Kidney capillary endothelial cell (primary cell): Measurements from ENCODE around the gene KIRREL3.
A peak's percentile ranks its signal among the peaks of the same experiment; 100 is the strongest.
"Not testable (repeated sequence)": the region's sequence is repeated elsewhere in the genome, so short reads cannot be mapped to it uniquely, and the experiment has no call there.

Experiments used
- DNase-seq: peaks from one replicate; pipeline ENCODE4 v3.0.0-alpha.2; 2018; ENCODE audit warnings: low spot score

KIRREL3 gene

DNA sequence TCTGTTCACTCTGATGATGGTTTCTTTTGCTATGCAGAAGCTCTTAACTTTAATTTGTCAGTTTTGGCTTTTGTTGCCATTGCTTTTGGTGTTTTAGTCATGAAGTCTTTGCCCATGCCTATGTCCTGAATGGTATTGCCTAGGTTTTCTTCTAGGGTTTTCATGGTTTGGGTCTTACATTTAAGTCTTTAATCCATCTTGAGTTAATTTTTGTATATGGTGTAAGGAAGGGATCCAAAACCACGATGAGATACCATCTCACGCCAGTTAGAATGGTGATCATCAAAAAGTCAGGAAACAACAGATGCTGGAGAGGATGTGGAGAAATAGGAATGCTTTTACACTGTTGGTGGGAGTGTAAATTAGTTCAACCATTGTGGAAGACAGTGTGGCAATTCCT, 48.0 kb downstream of the KIRREL3 start:
- not testable (repeated sequence) for DNase-seq

DNA sequence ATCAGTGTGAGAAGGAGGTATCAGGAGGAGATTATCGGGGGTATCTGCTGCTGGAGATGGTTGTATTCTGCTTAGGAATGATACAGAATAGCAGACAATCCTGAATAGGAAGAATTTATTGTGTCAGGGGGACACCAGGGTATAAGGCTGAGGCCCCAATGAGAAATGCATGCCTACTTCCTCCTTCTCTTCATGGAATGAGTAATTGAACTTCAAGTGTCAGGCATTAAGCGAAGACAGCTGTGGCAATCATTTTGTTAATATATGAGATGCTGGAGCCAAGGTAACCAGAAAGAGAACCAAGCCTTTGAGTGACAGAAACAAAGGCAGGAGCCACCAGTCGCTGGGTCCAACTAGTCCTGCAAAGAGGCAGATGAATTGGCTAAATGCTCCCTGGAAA, 49.1 kb downstream of the KIRREL3 start:
- DNase-seq = no peak

DNA sequence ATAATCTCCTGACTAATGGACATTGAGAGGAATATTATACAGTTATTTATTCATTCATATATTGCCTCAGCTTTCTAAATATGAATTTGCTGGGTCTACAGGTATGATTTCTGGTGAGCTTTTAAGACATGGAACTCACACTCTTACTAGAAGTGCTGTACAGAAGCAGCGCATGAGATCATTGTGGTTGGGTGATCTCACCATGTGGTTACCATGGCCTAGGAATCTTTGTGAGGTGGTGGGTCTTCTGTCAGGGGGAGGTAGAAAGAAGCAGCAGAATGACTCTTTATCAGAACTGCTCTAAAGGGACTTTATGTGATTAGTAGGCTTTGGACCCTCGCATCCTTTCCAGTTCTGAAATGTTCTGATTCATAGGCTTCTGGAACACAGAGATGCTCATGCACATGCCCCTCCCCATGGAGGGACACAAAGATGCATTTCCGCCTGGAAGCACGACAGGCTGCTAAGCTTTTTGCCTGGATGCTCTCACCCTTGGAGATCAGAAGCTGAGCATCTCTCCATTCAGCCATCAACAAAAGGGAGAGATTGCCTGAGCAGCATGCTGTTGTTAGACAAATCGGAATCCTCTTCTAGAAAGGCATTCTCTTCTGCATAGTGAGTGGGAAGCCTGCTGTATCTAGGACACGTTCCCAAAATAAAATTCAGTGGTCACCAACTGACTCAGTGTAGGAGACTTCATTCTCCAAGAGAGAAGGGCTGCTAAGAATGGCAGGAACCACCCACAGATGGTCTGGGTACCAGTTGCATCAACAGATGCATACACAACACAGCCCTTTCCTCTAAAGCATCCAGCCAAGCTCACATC, 51.3 kb downstream of the KIRREL3 start:
- DNase-seq = no peak

DNA sequence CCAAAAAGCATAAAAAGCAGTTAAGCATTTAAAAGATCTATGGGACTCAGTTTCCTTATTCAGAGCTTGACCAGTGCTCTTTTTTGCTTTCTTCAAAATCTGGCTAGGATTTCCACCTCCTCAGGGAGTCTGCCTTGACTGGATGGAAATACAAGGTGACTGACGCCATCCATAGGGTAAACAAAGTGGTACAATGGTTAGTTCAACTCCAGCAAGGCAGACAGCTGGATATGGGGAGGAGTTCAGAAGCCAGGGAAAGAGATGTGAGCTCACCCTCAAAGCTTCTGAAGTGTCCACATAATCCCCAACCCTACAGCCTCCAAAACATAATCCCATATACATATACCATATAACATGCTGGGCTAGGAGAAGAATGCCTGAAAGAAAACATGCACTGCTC, 52.0 kb downstream of the KIRREL3 start:
- no peak for DNase-seq

DNA sequence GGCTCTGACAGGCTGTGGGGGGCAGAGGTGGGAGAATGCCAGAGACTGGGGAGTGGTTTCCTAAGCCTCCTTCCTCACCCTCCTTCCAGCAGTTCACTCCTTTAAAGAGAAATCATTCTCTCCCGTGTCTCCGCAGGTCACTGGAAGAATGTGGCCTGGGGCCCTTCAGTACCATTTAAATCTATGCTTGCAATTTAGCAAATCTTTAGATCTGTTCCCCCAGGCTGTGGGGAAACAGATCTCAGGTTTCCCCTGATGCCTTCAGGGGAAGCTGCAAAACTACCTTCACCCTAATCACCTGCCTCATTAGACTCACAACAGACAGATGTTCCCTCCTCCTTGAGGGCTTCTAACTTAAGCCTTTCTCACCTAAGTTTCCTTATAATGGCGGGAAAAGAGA, 55.3 kb downstream of the KIRREL3 start:
- DNase-seq = no peak

DNA sequence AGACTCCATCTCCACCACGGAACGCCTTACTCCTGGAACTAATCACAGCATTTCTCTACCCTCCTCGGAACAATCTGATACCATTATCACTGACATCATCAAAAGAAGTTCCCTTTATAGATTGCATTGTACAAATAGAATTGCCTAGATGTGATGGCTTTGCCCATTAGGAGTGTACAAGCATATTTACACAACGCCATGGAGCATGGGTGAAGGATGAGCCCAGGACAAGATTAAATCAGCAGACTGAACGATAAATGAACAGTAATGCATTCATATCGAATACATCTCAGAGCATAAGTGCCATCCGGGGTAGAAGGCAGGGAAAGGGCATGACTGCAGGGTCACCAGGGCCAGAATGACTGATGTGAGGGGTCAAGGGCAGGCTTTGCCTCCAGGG, 57.3 kb downstream of the KIRREL3 start:
- DNase-seq = no peak

DNA sequence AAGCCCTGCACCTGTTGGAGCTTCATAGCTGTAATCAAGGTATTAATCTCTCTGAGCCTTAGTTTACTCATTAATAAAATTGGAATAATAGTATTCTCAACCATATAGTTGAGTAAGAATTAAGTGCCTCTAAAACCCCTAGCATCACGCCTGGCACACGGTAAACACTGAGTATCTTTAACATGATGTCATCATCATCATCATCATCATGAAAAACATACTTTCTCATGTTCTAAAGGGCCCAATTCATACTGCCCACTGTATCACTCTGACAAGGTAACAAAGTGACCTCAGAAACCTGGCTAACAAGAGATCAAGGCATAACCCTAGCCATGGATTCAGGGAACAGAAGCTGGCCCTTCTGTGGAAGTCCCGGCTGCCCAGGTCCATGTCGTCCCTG, 58.4 kb downstream of the KIRREL3 start:
- DNase-seq = no peak

DNA sequence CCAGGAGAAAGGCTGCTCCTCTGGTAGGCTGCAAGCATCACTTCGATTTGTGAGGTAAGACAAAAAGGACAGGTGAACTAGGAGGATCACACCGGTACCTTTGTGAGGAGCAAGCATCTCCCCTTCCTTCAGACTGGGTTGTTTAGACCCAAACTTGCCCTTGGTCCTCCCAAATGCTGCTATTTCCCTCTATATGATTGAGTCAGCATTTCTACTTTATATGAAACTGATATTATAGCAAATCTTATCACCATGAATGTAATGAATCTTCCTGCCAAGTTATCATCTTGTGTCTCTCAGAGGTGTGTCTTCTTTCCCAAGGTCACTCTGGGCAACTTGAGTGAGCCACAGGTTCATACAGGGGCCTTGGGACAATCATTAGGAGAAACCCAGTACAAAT, 61.0 kb downstream of the KIRREL3 start:
- DNase-seq = no peak

DNA sequence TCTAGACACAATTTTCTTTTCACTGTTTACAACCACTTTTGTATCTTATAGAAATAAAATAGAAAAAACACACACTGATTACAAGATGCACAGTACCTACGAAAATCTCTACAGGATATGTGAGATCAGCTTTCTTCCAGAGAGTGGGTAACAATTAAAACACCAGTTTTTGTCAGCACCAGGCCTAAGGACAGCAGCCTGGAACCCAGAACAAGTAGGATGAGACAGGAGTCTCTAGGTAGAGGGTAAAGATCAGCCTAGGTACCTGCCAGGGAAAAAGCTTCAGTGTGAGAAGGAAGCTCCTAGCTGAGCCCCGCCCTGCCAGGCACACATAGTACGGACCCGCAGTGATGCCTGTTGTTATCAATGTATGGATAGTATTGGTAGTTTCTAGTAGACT, 61.9 kb downstream of the KIRREL3 start:
- DNase-seq = no peak

DNA sequence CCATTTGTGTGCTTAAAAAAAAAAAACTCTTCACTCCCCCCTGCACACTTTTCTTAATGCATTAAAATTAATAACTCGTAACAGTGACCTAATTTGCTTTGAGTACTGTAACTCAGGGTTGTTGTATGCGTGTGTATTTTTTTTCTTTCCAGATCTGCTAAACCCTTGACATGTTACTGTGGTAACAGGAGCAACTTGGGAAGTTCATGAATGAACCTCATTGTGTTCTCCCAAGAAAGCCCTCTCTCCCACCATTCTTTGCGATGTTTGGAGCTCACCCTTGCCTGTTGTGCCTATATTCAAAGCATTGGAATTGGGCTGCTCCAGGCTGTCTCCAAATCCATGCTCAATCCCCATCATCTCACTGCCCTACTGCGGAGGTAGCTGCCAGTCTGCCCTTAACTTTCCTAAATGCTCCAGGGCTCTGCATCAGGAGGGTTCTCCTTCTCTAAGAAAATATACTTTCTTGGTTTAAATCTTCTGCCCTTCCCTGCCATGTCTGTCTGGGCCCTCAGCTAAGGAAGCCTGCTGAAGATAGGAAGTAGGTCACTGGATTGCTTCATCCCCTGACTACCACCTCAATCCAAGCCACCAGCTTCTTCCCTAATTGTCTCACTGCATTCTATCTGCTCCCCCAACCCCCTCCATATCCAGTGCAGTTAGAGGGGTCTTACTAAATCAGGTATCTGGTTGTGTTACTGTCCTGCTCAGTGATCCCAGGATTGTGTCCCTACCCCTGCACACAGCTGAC, 70.3 kb downstream of the KIRREL3 start:
- DNase-seq = no peak

DNA sequence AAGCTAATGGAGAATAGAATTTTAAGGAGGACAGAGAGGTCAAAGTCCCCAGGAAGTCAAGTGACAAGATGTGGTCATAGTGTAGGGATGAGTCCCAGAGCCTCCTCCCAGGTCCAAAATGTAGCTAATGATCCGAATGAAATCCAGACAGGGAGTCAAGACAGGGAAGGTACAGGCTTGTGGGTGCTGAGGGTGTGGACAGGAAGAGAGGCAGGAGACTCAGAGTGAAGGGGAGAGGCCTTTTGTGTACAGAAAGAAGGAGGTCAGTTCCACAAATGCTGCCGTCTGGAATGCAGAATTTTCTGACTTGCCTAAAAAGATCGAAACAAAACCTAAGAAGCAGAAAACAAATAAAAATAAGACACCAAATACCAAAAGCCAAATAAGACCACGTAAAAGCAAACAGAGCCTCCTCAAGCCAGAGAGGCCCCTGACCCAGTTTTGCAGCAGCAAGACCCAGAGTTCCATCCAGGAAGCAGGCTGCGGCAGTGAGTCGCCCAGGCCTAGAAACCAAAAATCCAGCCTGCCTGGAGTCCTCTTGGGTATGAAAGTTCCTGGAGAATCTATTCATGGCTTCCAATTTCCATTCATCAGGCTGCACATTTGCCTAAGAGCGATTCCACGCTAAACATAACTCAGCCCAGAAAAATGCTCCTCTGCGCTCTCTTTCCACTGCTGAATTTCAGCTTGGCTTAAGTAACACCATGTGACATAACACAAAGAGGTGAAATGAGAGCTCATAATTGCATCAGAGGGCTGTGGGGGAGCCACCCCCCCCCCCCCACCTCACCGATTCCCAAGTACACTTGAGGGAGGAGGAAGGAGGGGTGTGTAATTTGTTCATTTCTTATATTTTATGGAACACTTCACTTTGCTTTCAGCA, 71.2 kb downstream of the KIRREL3 start:
- no peak for DNase-seq

DNA sequence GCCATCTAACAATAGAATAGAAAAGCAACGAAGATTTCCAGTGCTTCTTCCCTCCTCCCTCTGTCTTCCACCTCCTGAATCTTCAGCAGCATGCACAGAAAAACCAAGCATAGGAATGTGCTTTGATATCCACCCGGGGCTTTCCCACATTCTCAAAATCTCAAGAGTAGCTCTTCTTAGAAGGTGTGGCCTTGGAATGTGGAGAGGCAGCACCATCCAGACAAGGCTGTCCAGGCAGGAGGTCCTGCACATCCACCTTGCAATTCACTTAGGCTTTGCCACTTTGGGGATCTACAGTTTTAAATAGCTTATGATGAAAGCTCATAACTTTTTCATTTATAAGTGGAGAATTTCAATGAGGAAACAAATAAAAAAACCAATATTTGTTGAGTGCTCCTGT, 72.9 kb downstream of the KIRREL3 start:
- DNase-seq = no peak

DNA sequence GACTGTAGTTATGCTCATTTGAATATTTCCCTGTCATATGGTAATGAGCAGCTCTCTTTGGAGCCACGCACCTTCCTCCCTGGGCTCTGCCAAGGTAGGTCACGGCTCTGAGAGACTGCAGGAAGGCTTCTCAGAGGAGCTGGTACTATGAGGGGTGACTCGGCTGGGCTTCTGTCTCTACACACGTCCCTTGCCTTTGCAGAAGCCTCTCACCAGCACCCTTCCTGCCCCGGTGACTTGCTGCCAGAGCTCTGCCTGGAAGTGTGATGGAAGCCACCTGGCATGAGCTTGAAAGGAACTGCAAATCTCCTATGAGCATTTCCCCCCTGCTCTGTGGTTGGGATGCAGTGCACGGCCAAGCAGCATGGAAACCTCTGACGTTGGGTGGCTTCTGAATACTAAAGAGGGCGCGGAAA, 74.2 kb downstream of the KIRREL3 start:
- no peak for DNase-seq

DNA sequence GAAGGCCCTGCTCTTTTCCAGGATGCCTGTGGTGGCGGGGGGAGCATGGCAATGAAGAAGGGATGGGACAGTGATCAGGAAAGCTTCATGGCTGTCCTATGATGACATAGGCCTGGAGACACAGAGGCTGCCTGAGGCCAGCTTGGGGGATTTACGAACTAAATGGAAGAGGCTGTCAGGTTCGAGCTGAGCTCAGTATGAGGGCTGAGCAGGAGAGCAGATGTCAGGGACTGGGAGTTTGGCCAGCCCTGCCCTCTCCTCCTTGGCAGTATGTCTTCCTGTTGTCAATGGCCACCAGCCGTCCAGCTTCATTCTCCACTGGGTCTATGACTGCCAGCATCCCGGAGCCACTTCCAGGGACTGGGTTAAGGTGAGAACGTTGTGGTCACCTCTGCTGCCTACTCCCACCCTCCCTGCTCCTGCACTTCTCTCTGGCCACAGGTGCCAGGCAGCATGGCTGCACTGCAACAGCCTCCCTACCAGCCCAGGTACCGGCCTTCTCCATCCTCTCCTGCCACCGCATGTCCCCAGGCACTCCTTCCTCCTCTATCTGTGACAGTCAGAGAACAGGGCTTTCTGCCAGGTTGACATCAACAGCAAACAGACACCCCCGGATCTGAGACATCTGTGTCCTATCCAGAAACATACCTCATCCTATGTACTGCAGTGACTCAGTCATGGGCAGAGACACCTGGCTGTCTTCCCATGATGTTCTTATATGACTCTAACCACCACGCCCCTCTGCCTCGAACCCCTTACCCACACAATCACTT, 75.1 kb downstream of the KIRREL3 start:
- DNase-seq = no peak

DNA sequence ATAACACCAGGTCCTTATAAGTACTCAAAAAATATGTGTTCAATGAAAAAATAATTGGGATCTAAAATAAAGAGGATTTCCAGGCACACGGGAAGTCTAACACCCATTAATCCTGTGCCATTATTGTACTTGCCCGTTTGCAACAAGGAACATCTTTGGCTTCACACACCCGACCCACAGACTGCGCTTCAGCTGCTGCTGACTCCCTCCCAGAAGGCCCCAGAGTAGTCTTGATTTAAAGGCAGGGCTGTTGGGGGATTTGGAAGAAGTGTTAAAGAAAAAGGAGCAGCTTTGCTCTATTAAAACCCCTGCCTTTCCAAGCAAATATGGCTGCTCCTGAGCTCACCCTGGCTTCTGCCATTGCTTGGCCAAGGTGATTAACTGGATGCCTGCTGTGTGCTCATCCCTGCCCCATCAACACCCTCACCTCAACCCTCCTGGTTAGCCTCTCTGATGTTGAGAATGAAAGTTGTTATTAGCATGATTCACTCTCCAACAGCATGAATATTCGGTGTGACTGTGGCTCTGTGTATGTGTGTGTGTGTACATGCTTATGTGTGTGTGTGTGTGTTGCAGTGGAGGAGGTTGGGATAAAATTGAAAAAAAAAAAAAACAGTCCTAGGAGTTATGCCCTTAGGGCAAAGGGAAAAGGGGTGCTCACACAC, 76.1 kb downstream of the KIRREL3 start:
- DNase-seq = no peak

DNA sequence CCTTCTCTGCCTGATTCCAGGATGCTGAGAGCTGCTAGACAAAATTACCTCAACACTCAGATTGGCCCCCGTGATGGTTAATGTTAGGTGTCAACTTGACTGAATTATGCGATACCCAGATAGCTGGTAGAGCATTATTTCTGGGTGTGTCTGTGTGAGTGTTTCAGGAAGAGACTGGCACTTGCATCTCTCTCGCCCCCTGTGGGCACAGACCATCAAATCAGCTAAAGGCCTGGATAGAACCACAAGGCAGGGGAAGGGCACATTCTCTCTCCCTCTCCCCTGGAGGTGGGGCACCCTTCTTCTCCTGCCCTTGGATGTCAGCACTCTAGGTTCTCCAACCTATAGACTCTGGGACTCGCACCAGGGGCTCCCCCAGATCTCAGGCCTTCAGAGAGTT, 79.7 kb downstream of the KIRREL3 start:
- DNase-seq = no peak

DNA sequence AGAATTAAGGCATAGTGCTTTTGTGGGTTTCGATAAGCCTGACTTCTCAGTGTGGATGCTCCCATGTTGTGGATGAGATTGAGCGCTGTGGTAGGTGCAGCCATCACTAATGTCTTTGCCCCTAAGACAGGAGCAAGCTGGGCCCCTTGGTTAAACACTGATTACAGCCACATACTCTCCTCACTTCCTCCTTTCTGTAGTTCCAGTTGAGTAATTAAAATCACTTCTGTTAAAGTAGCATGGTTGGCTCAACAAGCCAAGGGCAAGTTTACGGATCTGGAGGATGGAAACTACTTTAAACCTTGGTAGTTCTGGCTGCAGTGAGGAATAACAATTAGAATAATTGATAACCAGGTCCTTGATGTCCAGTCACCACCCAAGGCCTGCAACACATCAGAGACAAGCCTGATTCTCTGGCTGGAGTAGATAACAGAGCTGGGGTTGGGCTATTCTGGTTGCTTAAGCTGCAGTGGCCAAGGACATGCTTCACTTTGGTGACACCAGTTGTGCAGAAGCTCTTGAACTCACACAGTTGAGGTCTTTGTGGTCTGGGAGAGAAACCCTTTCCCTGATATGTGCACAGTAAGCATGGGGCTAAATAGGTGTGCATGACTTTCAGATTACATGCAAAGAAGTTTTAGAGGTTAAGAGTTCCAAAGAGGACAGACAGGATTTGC, 81.3 kb downstream of the KIRREL3 start:
- no peak for DNase-seq

DNA sequence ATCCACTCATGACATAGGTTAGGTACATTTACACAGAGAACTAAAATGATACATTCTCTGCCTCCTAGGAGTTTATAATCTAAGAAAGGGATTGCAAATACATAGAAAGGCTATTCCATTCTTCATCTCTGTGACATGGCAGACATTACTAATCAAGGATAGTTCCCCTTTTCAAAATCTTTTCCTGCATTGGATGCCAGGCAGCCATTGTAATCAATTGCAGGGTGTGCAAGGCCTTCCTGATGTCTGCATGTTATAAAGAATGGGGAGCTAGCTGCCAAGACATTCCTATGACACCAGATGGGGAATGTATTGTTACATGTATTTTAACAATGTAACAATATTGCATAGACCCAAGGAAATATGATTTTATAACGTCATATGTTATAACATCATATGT, 82.0 kb downstream of the KIRREL3 start:
- DNase-seq = no peak

DNA sequence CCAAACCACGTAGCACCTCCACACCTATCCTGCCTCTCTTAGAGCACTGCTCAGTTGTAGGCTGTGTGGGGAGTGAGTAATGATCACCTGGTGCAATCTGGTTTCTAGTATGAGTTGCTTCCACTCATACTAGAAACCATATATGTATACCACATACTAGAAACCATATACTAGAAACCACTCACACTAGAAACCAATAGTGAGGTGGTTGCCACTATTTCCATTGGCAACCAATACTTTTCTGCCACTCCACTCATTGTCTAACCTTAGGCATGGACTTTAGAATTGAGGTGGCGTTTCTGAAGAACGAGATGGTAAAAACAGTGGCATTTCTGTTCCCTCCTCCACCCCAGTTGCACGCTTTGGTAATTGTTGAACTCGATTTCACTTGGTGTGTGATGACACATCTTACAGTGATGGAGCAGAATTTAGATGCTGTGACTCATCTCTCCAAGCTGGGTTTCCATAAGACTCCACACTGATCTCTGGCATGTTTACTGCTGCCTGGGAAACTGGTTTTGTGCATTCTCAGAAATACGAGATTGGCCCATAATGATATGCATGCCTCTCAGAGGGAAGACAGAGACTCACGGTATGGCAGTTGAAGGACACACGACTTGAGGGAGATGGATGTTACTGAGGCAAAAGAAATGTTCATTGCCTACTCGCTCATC, 82.9 kb downstream of the KIRREL3 start:
- DNase-seq = peak; percentile 77

DNA sequence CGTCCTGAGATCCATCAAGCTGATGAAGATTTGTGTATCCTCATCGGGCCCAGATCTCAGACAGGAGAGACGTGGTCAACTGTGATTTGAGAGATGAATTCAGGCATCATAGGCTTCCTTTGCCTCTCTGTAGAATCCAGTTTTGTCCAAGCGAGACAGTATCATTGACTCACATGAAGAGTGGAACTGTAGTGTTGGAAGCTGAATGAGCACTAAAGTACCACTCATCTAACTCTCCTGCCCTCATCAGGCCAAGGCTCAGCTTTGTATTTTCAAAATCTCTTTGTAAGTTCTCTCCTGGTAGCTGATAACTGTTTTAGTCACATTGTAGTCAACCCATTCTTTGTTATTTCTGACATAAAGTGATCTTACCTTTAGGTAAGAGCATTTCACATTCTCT, 85.1 kb downstream of the KIRREL3 start:
- no peak for DNase-seq
